CD4-positive, alpha-beta T cell treated with Interleukin-21 for 1 hour (primary cell): ENCODE data around the gene CEACAM21.

ENCODE experiments used
- DNase-seq: peaks from one replicate; pipeline ENCODE4 v3.0.0-alpha.2; 2020

Gene CEACAM21

GRCh38 chr19:41620171-41620570 is 44.2 kb downstream of the CEACAM21 start:
- no peak for DNase-seq

- DNase-seq = no peak
Observed at GRCh38 chr19:41621226-41621625, 45.3 kb downstream of the CEACAM21 start.

GRCh38 chr19:41621654-41622053 is 45.7 kb downstream of the CEACAM21 start:
- no peak for DNase-seq

GRCh38 chr19:41623360-41623759 is 47.4 kb downstream of the CEACAM21 start:
- no peak for DNase-seq

GRCh38 chr19:41624515-41624914 is 48.5 kb downstream of the CEACAM21 start:
- DNase-seq = no peak

- DNase-seq = no peak
Observed at GRCh38 chr19:41624937-41625336, 49.0 kb downstream of the CEACAM21 start.

- no peak for DNase-seq
Observed at GRCh38 chr19:41626278-41626677, 50.3 kb downstream of the CEACAM21 start.

GRCh38 chr19:41626877-41627276 is 50.9 kb downstream of the CEACAM21 start, which contains the start of gene CEACAM4:
Gene CEACAM4 (minus strand): TSS chr19:41627074. CDS start chr19:41626963, 111 bp downstream.
- no peak for DNase-seq

- no peak for DNase-seq
Observed at GRCh38 chr19:41627966-41628675, 52.2 kb downstream of the CEACAM21 start.
